HepG2 (cell line): Measurements from ENCODE around the gene PSD4. TPM values are rescaled to one million over a fixed set of nuclear protein-coding genes. Genes with fewer than 3 reads are reported as not detected.

ENCODE experiments used
- ATAC-seq: fragments of 200-7000 bp; cut with Tn5 transposase; 3 replicates; pipeline ENCODE4 v1.9.1; 2020; ENCODE audit warnings: mild to moderate bottlenecking, moderate library complexity
- BruUV-seq: library from RNA; stranded (reverse); fragments of 400-500 nt; replicated peaks from 2 replicates; lab custom pipeline; 2021; lab: Mats Ljungman, UMichigan
- CTCF ChIA-PET: fragments of 300-600 bp; formaldehyde crosslinking; extraction: SDS; loops from one replicate; lab custom pipeline; 2021; ENCODE audit warnings: low total read pairs, inconsistent platforms, low intra/inter-chr PET ratio; lab: Yijun Ruan, JAX
- POLR2A ChIA-PET: fragments of 350-600 bp; sonication (Branson Sonifier 250); formaldehyde crosslinking; loops from one replicate; lab custom pipeline; 2020; ENCODE audit warnings: antibody characterized with exemption, inconsistent platforms; lab: Yijun Ruan, JAX
- DNase-seq: peaks from one replicate; pipeline ENCODE4 v3.0.0-alpha.2; 2015; ENCODE audit warnings: low spot score
- FAIRE-seq: peaks from 3 replicates; lab custom pipeline; 2011; peaks lifted over from hg19 to GRCh38; lab: Jason Lieb, UNC
- H2AFZ ChIP-seq: one replicate; pipeline ENCODE4 v1.6.1; 2011; ENCODE audit warnings: low read length, inconsistent platforms
- H3K27ac ChIP-seq: fragments of 300-600 bp; 3 replicates; pipeline ENCODE4 v1.8.0; 2011; ENCODE audit warnings: mixed run types, mild to moderate bottlenecking, mixed read lengths, low read length, inconsistent platforms; ENCODE audit not compliant: insufficient read depth; ENCODE audit errors: extremely low read length
- H3K27me3 ChIP-seq, 2 experiments: fragments of 200-600 bp in 1 of 2; 2 replicates in 1 of 2; 3 replicates in 1 of 2; pipeline versions ENCODE4 v1.6.0 to v1.8.0; 2011; ENCODE audit warnings: low read length in 2 of 2, mild to moderate bottlenecking in 2 of 2, moderate library complexity in 2 of 2, inconsistent platforms in 1 of 2; ENCODE audit not compliant: insufficient read depth in 2 of 2, control insufficient read depth in 1 of 2
- H3K36me3 ChIP-seq, 2 experiments: fragments of 200-600 bp in 1 of 2; replicated peaks in 1 of 2; 2 replicates in 1 of 2; 3 replicates in 1 of 2; pipeline versions ENCODE4 v1.5.1 to v1.8.0; 2011; ENCODE audit warnings: low read length in 2 of 2, inconsistent platforms in 1 of 2; ENCODE audit not compliant: insufficient read depth in 2 of 2, control insufficient read depth in 1 of 2
- H3K4me1 ChIP-seq: 2 replicates; pipeline ENCODE4 v1.5.1; 2012; ENCODE audit warnings: low read length, inconsistent platforms; ENCODE audit not compliant: insufficient read depth
- H3K4me2 ChIP-seq: 2 replicates; pipeline ENCODE4 v1.6.0; 2011; ENCODE audit warnings: low read depth, low read length, inconsistent platforms
- H3K4me3 ChIP-seq, 3 experiments: fragments of 200-600 bp in 1 of 3; sonication (generic), shearing (Covaris generic) in 1 of 3; replicated peaks in 1 of 3; 2 replicates each; pipeline ENCODE4 v1.5.1; 2011 to 2016; ENCODE audit warnings: low read length in 3 of 3, inconsistent platforms in 2 of 3, low read depth in 2 of 3, mild to moderate bottlenecking in 2 of 3, control low read depth in 1 of 3, mixed read lengths in 1 of 3; ENCODE audit not compliant: insufficient read depth in 1 of 3
- H3K79me2 ChIP-seq: one replicate; pipeline ENCODE4 v1.6.1; 2011; ENCODE audit warnings: low read length, inconsistent platforms; ENCODE audit not compliant: insufficient read depth
- H3K9ac ChIP-seq: 2 replicates; pipeline ENCODE4 v1.6.0; 2011; ENCODE audit warnings: mild to moderate bottlenecking, low read depth, low read length, inconsistent platforms; ENCODE audit not compliant: insufficient read depth
- H3K9me3 ChIP-seq: 2 replicates; pipeline ENCODE4 v1.5.1; 2012; ENCODE audit warnings: mild to moderate bottlenecking, low read length
- H4K20me1 ChIP-seq: 2 replicates; pipeline ENCODE4 v1.6.0; 2011; ENCODE audit warnings: inconsistent platforms, mild to moderate bottlenecking, low read length, moderate library complexity; ENCODE audit not compliant: insufficient read depth
- DDIT3 ChIP-seq: sonication (generic); formaldehyde crosslinking; IDR thresholded peaks from 2 replicates; pipeline ENCODE4 v1.4.0; 2020; ENCODE audit warnings: mild to moderate bottlenecking, missing genetic modification reagents
- PRPF4 ChIP-seq: fragments of 200-400 bp; formaldehyde crosslinking; IDR thresholded peaks from 2 replicates; pipeline ENCODE4 v1.6.1; 2016; ENCODE audit warnings: low read length, low read depth; ENCODE audit not compliant: poor library complexity, severe bottlenecking
- REPIN1 ChIP-seq: sonication (generic); formaldehyde crosslinking; IDR thresholded peaks from 2 replicates; pipeline ENCODE4 v1.8.0; 2022; ENCODE audit warnings: missing genetic modification reagents, low read depth, mild to moderate bottlenecking, borderline replicate concordance
- SOX5 ChIP-seq: IDR thresholded peaks from 2 replicates; pipeline ENCODE4 v1.6.1; 2016; ENCODE audit warnings: borderline replicate concordance
- ZNF431 ChIP-seq: sonication (generic); formaldehyde crosslinking; IDR thresholded peaks from 2 replicates; pipeline ENCODE4 v1.9.0; 2022; ENCODE audit warnings: missing genetic modification reagents, low read depth, mild to moderate bottlenecking, borderline replicate concordance
- ZNF839 ChIP-seq: sonication (generic); formaldehyde crosslinking; IDR thresholded peaks from 2 replicates; pipeline ENCODE4 v1.4.0; 2020; ENCODE audit warnings: missing genetic modification reagents, mild to moderate bottlenecking, borderline replicate concordance
- ZSCAN9 ChIP-seq: IDR thresholded peaks from 2 replicates; pipeline ENCODE4 v1.6.1; 2016; ENCODE audit warnings: borderline replicate concordance
- WGBS: methylation state at CpG from one replicate; pipeline ENCODE4 v1.1.6; 2017; ENCODE audit warnings: low lambda C conversion rate; 5-methylcytosine and 5-hydroxymethylcytosine counted together
- in situ Hi-C: cut with HindIII; loops from 2 replicates; pipeline ENCODE4 v1.10.0; 2017; ENCODE audit warnings: low pct_unique_long_range_greater_than_20kb; ENCODE audit not compliant: extremely low pct_ligation_motif_present
- intact Hi-C: fragments of 100-400 bp; cut with micrococcal nuclease; formaldehyde crosslinking; loops from one replicate; pipeline ENCODE4 v1.10.0; 2022; ENCODE audit not compliant: unreplicated experiment
- polyA plus RNA-seq, 8 experiments: library from polyadenylated mRNA; depleted of rRNA in 3 of 8; stranded (reverse) in 7 of 8; unstranded in 1 of 8; fragments of >200 nt; fragmentation: Illumina TruSeq in 4 of 8; extraction: Trizol in 4 of 8; gene quantifications; 2 replicates each; pipeline versions ENCODE4 v1.2.1 to v1.2.3, GENCODE V29; 2011 to 2016; ENCODE audit warnings: low read depth in 4 of 8, missing spikeins in 1 of 8, mixed read lengths in 1 of 8; ENCODE audit not compliant: insufficient read depth in 1 of 8
- total RNA-seq, 5 experiments: library from RNA; depleted of rRNA; stranded (reverse); fragments of >200 nt; fragmentation: Illumina TruSeq; extraction: Trizol; gene quantifications; 2 replicates each; pipeline ENCODE4 v1.2.3, GENCODE V29; 2016; ENCODE audit warnings: low read depth in 1 of 5
- TF ChIP-seq, protein P1 (sequence below): sonication (generic); formaldehyde crosslinking; conservative IDR thresholded peaks from 2 replicates; pipeline ENCODE4 v1.8.1; 2023; ENCODE audit warnings: missing genetic modification reagents
- TF ChIP-seq, protein P2 (sequence below): IDR thresholded peaks from 2 replicates; pipeline ENCODE4 v1.6.1; 2012; ENCODE audit warnings: low read depth, low read length, improper control_type of control experiment
- TF ChIP-seq, protein P3 (sequence below): sonication (generic); formaldehyde crosslinking; IDR thresholded peaks from 2 replicates; pipeline ENCODE4 v1.5.1; 2020; ENCODE audit warnings: missing genetic modification reagents, mild to moderate bottlenecking, borderline replicate concordance

PSD4 gene
- total and polyA plus RNA-seq, 2 of the 13 experiments (the other 11 are each of a cell fraction or from before 2014, with no cell fraction given) = 5.8 to 9.4 TPM

DNA sequence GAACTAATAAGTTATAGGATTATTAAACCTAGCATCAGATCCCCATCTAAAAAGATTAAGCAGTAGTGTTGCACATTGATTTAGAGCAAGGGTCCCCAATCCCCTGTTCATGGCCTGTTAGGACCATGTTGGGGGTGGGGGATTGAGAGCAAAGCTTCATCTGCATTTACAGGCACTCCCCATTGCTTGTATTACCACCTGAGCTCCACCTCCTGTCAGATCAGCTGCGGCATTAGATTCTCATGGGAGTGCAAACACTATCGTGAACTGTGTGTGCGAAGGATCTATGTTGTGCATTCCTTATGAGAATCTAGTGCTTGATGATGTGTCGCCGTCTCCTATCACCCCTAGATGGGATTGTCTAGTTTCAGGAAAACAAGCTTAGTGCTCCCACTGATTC lies 18.4 kb upstream of the PSD4 start:
- Histone ChIP-seq H3K9ac (no peak overlapping the region), H4K20me1 (no peaks in the 10 kb centered on the region), H3K27me3 (no peaks in the 10 kb centered on the region; a peak in 1 of 5 replicates), H3K4me3 (no peak overlapping the region), H3K27ac (no peak overlapping the region), H3K9me3 (no peaks in the 10 kb centered on the region), H3K4me1 (peaks cover 43% of the 10 kb centered on the region), H3K79me2 (no peaks in the 10 kb centered on the region), H3K4me2 (no peak overlapping the region), H2AFZ (no peak overlapping the region), H3K36me3 (no peaks in the 10 kb centered on the region)
- POLR2A ChIA-PET = interaction anchor here (1.7 to 5.3 kb wide), 8 partner anchors 11 to 67 kb away, joined by 7 to 103 read pairs (median 32); partner anchors contain the start of genes IL1RN and PSD4
- intact Hi-C loops (no loop called here), in situ Hi-C loops (no loop called here)
- BruUV-seq = no TSS peak
- WGBS = 37% methylated on average over 5 of the region's 5 CpGs
- TF ChIP-seq ZNF431 (CRISPR knock-in tag) = 0 out of 2 replicates have a peak, but pooled peaks have one; percentile 26
- TF ChIP-seq REPIN1 (CRISPR knock-in tag) = no peak
- TF ChIP-seq, protein P1, sequence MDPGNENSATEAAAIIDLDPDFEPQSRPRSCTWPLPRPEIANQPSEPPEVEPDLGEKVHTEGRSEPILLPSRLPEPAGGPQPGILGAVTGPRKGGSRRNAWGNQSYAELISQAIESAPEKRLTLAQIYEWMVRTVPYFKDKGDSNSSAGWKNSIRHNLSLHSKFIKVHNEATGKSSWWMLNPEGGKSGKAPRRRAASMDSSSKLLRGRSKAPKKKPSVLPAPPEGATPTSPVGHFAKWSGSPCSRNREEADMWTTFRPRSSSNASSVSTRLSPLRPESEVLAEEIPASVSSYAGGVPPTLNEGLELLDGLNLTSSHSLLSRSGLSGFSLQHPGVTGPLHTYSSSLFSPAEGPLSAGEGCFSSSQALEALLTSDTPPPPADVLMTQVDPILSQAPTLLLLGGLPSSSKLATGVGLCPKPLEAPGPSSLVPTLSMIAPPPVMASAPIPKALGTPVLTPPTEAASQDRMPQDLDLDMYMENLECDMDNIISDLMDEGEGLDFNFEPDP (CRISPR knock-in tag) = 0 out of 2 replicates have a peak, but pooled peaks have one; percentile 38
- CTCF ChIA-PET = no interaction called here
- ATAC-seq (no peak), DNase-seq (no peak), FAIRE-seq (no peak)

- POLR2A ChIA-PET = interaction anchor here (1.0 to 5.3 kb wide), 12 partner anchors 10 to 68 kb away, joined by 4 to 103 read pairs (median 11); partner anchors contain the start of genes IL1RN and PSD4
- Histone ChIP-seq H3K9me3 (no peaks in the 10 kb centered on the region), H3K4me2 (peak overlapping the region; percentile 90), H3K36me3 (no peaks in the 10 kb centered on the region), H2AFZ (peak overlapping the region; percentile 92), H3K9ac (peak overlapping the region; percentile 60), H4K20me1 (no peaks in the 10 kb centered on the region), H3K27me3 (no peaks in the 10 kb centered on the region; a peak in 1 of 5 replicates), H3K4me1 (peaks cover 43% of the 10 kb centered on the region), H3K27ac (peak overlapping the region; percentile 64), H3K4me3 (peak overlapping the region; percentile 50 to 68 (median 52)), H3K79me2 (no peaks in the 10 kb centered on the region)
- DNase-seq = peak; percentile 85
- peak; percentile 88 for ATAC-seq
- peak; percentile 90 for FAIRE-seq
- 12% methylated on average over 10 of the region's 10 CpGs for WGBS
- in situ Hi-C loops (no loop called here), intact Hi-C loops (loop anchor here (1.0 to 2.0 kb wide), 3 partner anchors 18 to 42 kb away; no protein-coding TSS in a partner anchor)
- CTCF ChIA-PET = interaction anchor here (1.2 kb wide), 1 partner anchor 72 kb away, joined by 3 read pairs; no protein-coding TSS in a partner anchor
- no TSS peak for BruUV-seq
- TF ChIP-seq DDIT3 (CRISPR knock-in tag) (no peak), ZNF839 (CRISPR knock-in tag) (no peak), SOX5 (CRISPR knock-in tag) (peak; percentile 96), ZSCAN9 (CRISPR knock-in tag) (no peak), PRPF4 (no peak)
- TF ChIP-seq, protein P2, sequence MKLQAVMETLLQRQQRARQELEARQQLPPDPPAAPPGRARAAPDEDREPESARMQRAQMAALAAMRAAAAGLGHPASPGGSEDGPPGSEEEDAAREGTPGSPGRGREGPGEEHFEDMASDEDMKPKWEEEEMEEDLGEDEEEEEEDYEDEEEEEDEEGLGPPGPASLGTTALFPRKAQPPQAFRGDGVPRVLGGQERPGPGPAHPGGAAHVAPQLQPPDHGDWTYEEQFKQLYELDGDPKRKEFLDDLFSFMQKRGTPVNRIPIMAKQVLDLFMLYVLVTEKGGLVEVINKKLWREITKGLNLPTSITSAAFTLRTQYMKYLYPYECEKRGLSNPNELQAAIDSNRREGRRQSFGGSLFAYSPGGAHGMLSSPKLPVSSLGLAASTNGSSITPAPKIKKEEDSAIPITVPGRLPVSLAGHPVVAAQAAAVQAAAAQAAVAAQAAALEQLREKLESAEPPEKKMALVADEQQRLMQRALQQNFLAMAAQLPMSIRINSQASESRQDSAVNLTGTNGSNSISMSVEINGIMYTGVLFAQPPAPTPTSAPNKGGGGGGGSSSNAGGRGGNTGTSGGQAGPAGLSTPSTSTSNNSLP = peak; percentile 66
- TF ChIP-seq, protein P3, sequence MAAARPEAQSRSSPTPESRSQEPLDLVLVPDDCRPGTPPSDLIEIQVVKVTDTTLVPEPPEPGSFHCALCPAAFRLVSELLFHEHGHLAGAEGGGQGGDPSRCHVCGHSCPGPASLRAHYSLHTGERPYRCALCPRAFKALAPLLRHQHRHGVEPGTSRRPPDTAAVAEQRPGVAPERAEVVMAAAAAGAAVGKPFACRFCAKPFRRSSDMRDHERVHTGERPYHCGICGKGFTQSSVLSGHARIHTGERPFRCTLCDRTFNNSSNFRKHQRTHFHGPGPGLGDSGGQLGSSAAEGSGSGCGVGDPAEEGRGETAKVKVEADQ (CRISPR knock-in tag) = peak; percentile 85
Measured at GRCh38 chr2:113156278-113157117, 17.3 kb upstream of the PSD4 start.
